ENCODE measurements around the gene ADSS1.

- TF ChIP-seq EZH2 (IDR thresholded peaks at IDR 0.05) (no peak), POLR2AphosphoS5 (IDR thresholded peaks at IDR 0.05; ENCODE audit: borderline replicate concordance, low read depth, low read length) (no peak)
Observed at GRCh38 chr14:104678346-104678745, 45.7 kb upstream of the ADSS1 start.

All from SK-N-MC (cell line).